Measurements from ENCODE around the gene DSC3. TPM values are rescaled to one million over a fixed set of nuclear protein-coding genes. Genes with fewer than 3 reads are reported as not detected.

DSC3 gene
- total RNA-seq, 1 experiment from 2014 or later: 0.61 TPM

DNA sequence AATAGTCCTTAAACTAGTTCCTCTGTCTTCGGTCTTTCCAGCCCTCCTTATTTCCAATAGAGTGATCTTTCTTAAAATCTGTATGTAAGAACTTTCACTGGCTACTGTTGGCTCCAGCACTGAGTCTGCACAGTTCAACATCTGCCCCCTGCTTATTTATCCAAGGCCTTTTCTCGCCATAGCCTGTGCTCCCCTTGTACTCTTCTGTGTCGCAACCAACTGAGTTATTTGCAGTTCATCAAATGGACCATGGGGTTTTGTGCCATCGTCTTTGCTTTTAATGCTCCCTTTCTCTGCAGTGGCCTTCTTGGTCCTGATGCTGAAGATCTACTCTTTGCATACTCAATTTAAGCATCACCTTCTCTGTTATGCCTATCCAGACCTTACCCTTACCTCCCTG lies 77.3 kb downstream of the DSC3 start:
- Histone ChIP-seq H3K27ac (ENCODE audit: insufficient read length, low read depth, low read length) (no peak overlapping the region), H4K8ac (replicated peaks; ENCODE audit: insufficient read length, low read depth, low read length) (no peak overlapping the region), H3K79me1 (ENCODE audit: insufficient read depth, low read depth, low read length, poor library complexity, severe bottlenecking) (no peaks in the 10 kb centered on the region), H3K18ac (ENCODE audit: insufficient read length, low read depth, low read length) (no peak overlapping the region), H2BK20ac (ENCODE audit: low read depth, low read length, poor library complexity, severe bottlenecking) (no peak overlapping the region), H3T11ph (ENCODE audit: low read length) (no peak overlapping the region), H3K4ac (ENCODE audit: low read depth, low read length) (no peak overlapping the region), H3K14ac (ENCODE audit: insufficient read depth, low read length) (no peak overlapping the region), H3K9me3 (ENCODE audit: control insufficient read depth, low read depth, low read length) (no peaks in the 10 kb centered on the region), H3K23me2 (ENCODE audit: insufficient read length, low read depth, low read length, poor library complexity, severe bottlenecking) (no peaks in the 10 kb centered on the region), H2AK5ac (ENCODE audit: insufficient read length, low read length) (no peak overlapping the region), H4K20me1 (ENCODE audit: control insufficient read depth, insufficient read depth, insufficient read length) (no peaks in the 10 kb centered on the region), H2BK15ac (ENCODE audit: low read depth, low read length) (no peak overlapping the region), H4K5ac (ENCODE audit: insufficient read length, low read depth, low read length) (no peak overlapping the region), H3K56ac (ENCODE audit: insufficient read length, low read depth, low read length) (no peak overlapping the region), H3K9ac (ENCODE audit: extremely low read depth, insufficient read length, low read length) (no peak overlapping the region), H2BK120ac (ENCODE audit: low read depth, low read length, poor library complexity, severe bottlenecking) (no peak overlapping the region), H3K4me2 (ENCODE audit: insufficient read depth, insufficient read length, low read length) (no peak overlapping the region), H2AFZ (ENCODE audit: low read length) (no peak overlapping the region), H2BK12ac (ENCODE audit: insufficient read length, low read depth, low read length) (no peak overlapping the region), H3K27me3 (ENCODE audit: insufficient read depth, low read length) (no peaks in the 10 kb centered on the region), H3K23ac (ENCODE audit: insufficient read length, low read depth, low read length) (no peak overlapping the region), H4K91ac (ENCODE audit: insufficient read length, low read depth, low read length) (no peak overlapping the region), H3K4me1 (ENCODE audit: insufficient read depth, low read length) (no peaks in the 10 kb centered on the region), H2BK5ac (ENCODE audit: insufficient read length, low read length) (no peak overlapping the region), H3K79me2 (ENCODE audit: insufficient read depth, low read length) (no peaks in the 10 kb centered on the region)
- peaks cover 0 to under 1% of the 10 kb centered on the region in 2 experiments; a peak in 1 of 4 replicates for H3K4me1 Mint-ChIP-seq
- H3K27ac Mint-ChIP-seq: no peak overlapping the region
- H3K27me3 Mint-ChIP-seq (ENCODE audit: low read depth): no peaks in the 10 kb centered on the region
- no CpG with 5 or more reads among the region's 4 CpGs for WGBS (ENCODE audit: extremely low coverage, insufficient read length, low lambda C conversion rate)
- TF ChIP-seq, protein P1, sequence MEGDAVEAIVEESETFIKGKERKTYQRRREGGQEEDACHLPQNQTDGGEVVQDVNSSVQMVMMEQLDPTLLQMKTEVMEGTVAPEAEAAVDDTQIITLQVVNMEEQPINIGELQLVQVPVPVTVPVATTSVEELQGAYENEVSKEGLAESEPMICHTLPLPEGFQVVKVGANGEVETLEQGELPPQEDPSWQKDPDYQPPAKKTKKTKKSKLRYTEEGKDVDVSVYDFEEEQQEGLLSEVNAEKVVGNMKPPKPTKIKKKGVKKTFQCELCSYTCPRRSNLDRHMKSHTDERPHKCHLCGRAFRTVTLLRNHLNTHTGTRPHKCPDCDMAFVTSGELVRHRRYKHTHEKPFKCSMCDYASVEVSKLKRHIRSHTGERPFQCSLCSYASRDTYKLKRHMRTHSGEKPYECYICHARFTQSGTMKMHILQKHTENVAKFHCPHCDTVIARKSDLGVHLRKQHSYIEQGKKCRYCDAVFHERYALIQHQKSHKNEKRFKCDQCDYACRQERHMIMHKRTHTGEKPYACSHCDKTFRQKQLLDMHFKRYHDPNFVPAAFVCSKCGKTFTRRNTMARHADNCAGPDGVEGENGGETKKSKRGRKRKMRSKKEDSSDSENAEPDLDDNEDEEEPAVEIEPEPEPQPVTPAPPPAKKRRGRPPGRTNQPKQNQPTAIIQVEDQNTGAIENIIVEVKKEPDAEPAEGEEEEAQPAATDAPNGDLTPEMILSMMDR (conservative IDR thresholded peaks at IDR 0.05): no peak
- no peak overlapping the region for H3K4me3 Mint-ChIP-seq
- no peaks in the 10 kb centered on the region for H3K36me3 Mint-ChIP-seq (ENCODE audit: insufficient read depth in 1 of 3, low read depth in 3 of 3)
- DNase-seq: no peak
- H3K9me3 Mint-ChIP-seq: peaks cover 0 to 3% of the 10 kb centered on the region in 2 experiments; a peak in 2 of 5 replicates

Measured in H9 (cell line).